A549 (cell line): ENCODE measurements around the gene HS3ST5. TPM values are rescaled to one million over a fixed set of nuclear protein-coding genes. Genes with fewer than 3 reads are reported as not detected.

Experiments
- ATAC-seq, 2 experiments: fragments of 200-7000 bp in 1 of 2; fragments of >200 bp in 1 of 2; cut with Nextera tagmentation in 1 of 2; cut with Tn5 transposase in 1 of 2; 3 replicates each; pipeline versions ENCODE4 v1.8.0 to v1.9.1; 2018 to 2020; ENCODE audit warnings: mild to moderate bottlenecking in 1 of 2, moderate library complexity in 1 of 2
- CTCF ChIA-PET: fragments of 300-600 bp; sonication (Branson Sonifier 250); formaldehyde crosslinking; extraction: SDS; loops from one replicate; lab custom pipeline; 2021; ENCODE audit warnings: antibody characterized with exemption, inconsistent platforms; lab: Yijun Ruan, JAX
- POLR2A ChIA-PET: fragments of 350-600 bp; formaldehyde crosslinking; extraction: SDS; loops from one replicate; lab custom pipeline; 2021; ENCODE audit warnings: antibody characterized with exemption, inconsistent platforms; lab: Yijun Ruan, JAX
- DNase-seq, 2 experiments: peaks; one replicate each; pipeline versions ENCODE4 v3.0.0 to v3.0.0-alpha.2; 2011 to 2016; ENCODE audit warnings: low read depth in 1 of 2, low spot score in 1 of 2
- FAIRE-seq: peaks from 2 replicates; lab custom pipeline; 2011; peaks lifted over from hg19 to GRCh38; lab: Jason Lieb, UNC
- H3K27ac ChIP-seq, 2 experiments: fragments of >200 bp; sonication (Bioruptor Twin); formaldehyde crosslinking; 3 replicates each; pipeline ENCODE4 v1.5.1; 2016 to 2017
- H3K4me1 ChIP-seq: fragments of >200 bp; sonication (Bioruptor Twin); formaldehyde crosslinking; 3 replicates; pipeline ENCODE4 v1.6.1; 2016
- H3K4me2 ChIP-seq: fragments of >200 bp; sonication (Bioruptor Twin); formaldehyde crosslinking; 3 replicates; pipeline ENCODE4 v1.6.1; 2016
- H3K4me3 ChIP-seq: fragments of >200 bp; sonication (Bioruptor Twin); formaldehyde crosslinking; 3 replicates; pipeline ENCODE4 v1.5.1; 2016
- H3K9me3 ChIP-seq: fragments of >200 bp; sonication (Bioruptor Twin); formaldehyde crosslinking; 3 replicates; pipeline ENCODE4 v1.6.1; 2016
- CBX2 ChIP-seq: fragments of 200-600 bp; sonication (generic); IDR thresholded peaks from 2 replicates; pipeline ENCODE4 v1.6.1; 2016; ENCODE audit warnings: low read depth, mild to moderate bottlenecking, borderline replicate concordance
- CHD4 ChIP-seq: fragments of 200-600 bp; sonication (generic); IDR thresholded peaks from 2 replicates; pipeline ENCODE4 v1.6.1; 2016; ENCODE audit warnings: antibody characterized with exemption, mild to moderate bottlenecking, borderline replicate concordance
- EHF ChIP-seq: fragments of 250-450 bp; sonication (Bioruptor Pico); IDR thresholded peaks from 2 replicates; pipeline ENCODE4 v1.5.0; 2020; ENCODE audit warnings: mild to moderate bottlenecking
- EP300 ChIP-seq, 2 experiments: fragments of >200 bp; sonication (Bioruptor Twin); formaldehyde crosslinking; IDR thresholded peaks; 2 replicates in 1 of 2; 3 replicates in 1 of 2; pipeline ENCODE4 v1.6.1; 2016 to 2017
- ESRRA ChIP-seq: fragments of 150-350 bp; IDR thresholded peaks from 2 replicates; pipeline ENCODE4 v1.6.1; 2014; ENCODE audit warnings: mild to moderate bottlenecking, low read length, borderline replicate concordance
- FOSL2 ChIP-seq, 2 experiments: fragments of 450-650 bp in 1 of 2; fragments of >200 bp in 1 of 2; sonication (Bioruptor Twin) in 1 of 2; formaldehyde crosslinking; IDR thresholded peaks; 2 replicates each; pipeline versions ENCODE4 v1.5.0 to v1.6.1; 2016 to 2020; ENCODE audit warnings: mild to moderate bottlenecking in 1 of 2, moderate library complexity in 1 of 2
- FOXS1 ChIP-seq: fragments of 250-450 bp; sonication (Bioruptor Pico); IDR thresholded peaks from 2 replicates; pipeline ENCODE4 v1.5.0; 2020; ENCODE audit warnings: mild to moderate bottlenecking, moderate library complexity
- HDAC2 ChIP-seq: fragments of 200-600 bp; sonication (generic); IDR thresholded peaks from 2 replicates; pipeline ENCODE4 v1.6.1; 2016
- HOXA7 ChIP-seq: fragments of 250-450 bp; sonication (Bioruptor Pico); IDR thresholded peaks from 2 replicates; pipeline ENCODE4 v1.5.0; 2020; ENCODE audit warnings: mild to moderate bottlenecking, moderate library complexity
- JUN ChIP-seq, 2 experiments: fragments of >200 bp; sonication (Bioruptor Twin); formaldehyde crosslinking; IDR thresholded peaks; 2 replicates in 1 of 2; 3 replicates in 1 of 2; pipeline ENCODE4 v1.6.1; 2016 to 2017
- MAZ ChIP-seq: fragments of 150-350 bp; IDR thresholded peaks from 2 replicates; pipeline ENCODE4 v1.6.1; 2014; ENCODE audit warnings: antibody characterized with exemption, low read depth, low read length, borderline replicate concordance
- PBX3 ChIP-seq: IDR thresholded peaks from 2 replicates; pipeline ENCODE4 v1.6.1; 2012
- RAD21 ChIP-seq, 2 experiments: fragments of >200 bp in 1 of 2; sonication (Bioruptor Twin) in 1 of 2; formaldehyde crosslinking in 1 of 2; IDR thresholded peaks in 1 of 2; conservative IDR thresholded peaks in 1 of 2; 2 replicates in 1 of 2; 3 replicates in 1 of 2; pipeline ENCODE4 v1.6.1; 2012 to 2018; ENCODE audit warnings: inconsistent platforms in 1 of 2
- RFX5 ChIP-seq: fragments of 450-650 bp; IDR thresholded peaks from 2 replicates; pipeline ENCODE4 v1.7.1; 2014; ENCODE audit warnings: antibody characterized with exemption, mild to moderate bottlenecking, moderate library complexity
- USF2 ChIP-seq: fragments of 450-650 bp; IDR thresholded peaks from 2 replicates; pipeline ENCODE4 v1.6.1; 2014; ENCODE audit warnings: antibody characterized with exemption
- ZFP36 ChIP-seq: fragments of 450-650 bp; IDR thresholded peaks from 2 replicates; pipeline ENCODE4 v1.6.1; 2014; ENCODE audit warnings: borderline replicate concordance; ENCODE audit not compliant: partially characterized antibody
- WGBS: methylation state at CpG from one replicate; pipeline ENCODE4 v1.1.6; 2017; ENCODE audit errors: missing lambda C conversion rate; 5-methylcytosine and 5-hydroxymethylcytosine counted together
- polyA plus RNA-seq, 4 experiments: library from polyadenylated mRNA; depleted of rRNA in 3 of 4; stranded (reverse); fragments of >200 nt; fragmentation: RNase III in 1 of 4; extraction: RNeasy Plus Mini Kit Qiagen cat#74134 plus additional on column Dnase treatment in 1 of 4; gene quantifications; 2 replicates in 3 of 4; 3 replicates in 1 of 4; pipeline ENCODE4 v1.2.3, GENCODE V29; 2011 to 2017
- TF ChIP-seq, protein P1 (sequence below): fragments of 200-600 bp; sonication (generic); IDR thresholded peaks from 2 replicates; pipeline ENCODE4 v1.6.1; 2016; ENCODE audit warnings: antibody characterized with exemption, mild to moderate bottlenecking, moderate library complexity
- TF ChIP-seq, protein P2 (sequence below): fragments of >200 bp; sonication (Bioruptor Twin); formaldehyde crosslinking; IDR thresholded peaks from 3 replicates; pipeline ENCODE4 v1.6.1; 2016

HS3ST5 gene
- polyA plus RNA-seq, 2 of the 4 experiments (the other 2 are of a cell fraction) = not detected

GRCh38 chr6:114176726-114177125, 166.1 kb downstream of the HS3ST5 start:
- Histone ChIP-seq H3K4me1 (no peaks in the 10 kb centered on the region), H3K27ac (no peak overlapping the region), H3K4me3 (no peak overlapping the region)
- CTCF ChIA-PET = no interaction called here
- FAIRE-seq = no peak
- ATAC-seq = no peak
- WGBS = 16% methylated on average over 2 of the region's 2 CpGs
- TF ChIP-seq PBX3 = no peak
- TF ChIP-seq, protein P1, sequence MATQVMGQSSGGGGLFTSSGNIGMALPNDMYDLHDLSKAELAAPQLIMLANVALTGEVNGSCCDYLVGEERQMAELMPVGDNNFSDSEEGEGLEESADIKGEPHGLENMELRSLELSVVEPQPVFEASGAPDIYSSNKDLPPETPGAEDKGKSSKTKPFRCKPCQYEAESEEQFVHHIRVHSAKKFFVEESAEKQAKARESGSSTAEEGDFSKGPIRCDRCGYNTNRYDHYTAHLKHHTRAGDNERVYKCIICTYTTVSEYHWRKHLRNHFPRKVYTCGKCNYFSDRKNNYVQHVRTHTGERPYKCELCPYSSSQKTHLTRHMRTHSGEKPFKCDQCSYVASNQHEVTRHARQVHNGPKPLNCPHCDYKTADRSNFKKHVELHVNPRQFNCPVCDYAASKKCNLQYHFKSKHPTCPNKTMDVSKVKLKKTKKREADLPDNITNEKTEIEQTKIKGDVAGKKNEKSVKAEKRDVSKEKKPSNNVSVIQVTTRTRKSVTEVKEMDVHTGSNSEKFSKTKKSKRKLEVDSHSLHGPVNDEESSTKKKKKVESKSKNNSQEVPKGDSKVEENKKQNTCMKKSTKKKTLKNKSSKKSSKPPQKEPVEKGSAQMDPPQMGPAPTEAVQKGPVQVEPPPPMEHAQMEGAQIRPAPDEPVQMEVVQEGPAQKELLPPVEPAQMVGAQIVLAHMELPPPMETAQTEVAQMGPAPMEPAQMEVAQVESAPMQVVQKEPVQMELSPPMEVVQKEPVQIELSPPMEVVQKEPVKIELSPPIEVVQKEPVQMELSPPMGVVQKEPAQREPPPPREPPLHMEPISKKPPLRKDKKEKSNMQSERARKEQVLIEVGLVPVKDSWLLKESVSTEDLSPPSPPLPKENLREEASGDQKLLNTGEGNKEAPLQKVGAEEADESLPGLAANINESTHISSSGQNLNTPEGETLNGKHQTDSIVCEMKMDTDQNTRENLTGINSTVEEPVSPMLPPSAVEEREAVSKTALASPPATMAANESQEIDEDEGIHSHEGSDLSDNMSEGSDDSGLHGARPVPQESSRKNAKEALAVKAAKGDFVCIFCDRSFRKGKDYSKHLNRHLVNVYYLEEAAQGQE = no peak
- TF ChIP-seq JUN (IDR thresholded peaks at IDR 0.05) = no peak
- no peak for TF ChIP-seq CBX2
- TF ChIP-seq EHF = no peak
- no peak for TF ChIP-seq HOXA7 (CRISPR knock-in tag)
- TF ChIP-seq HDAC2 = no peak
- no peak for TF ChIP-seq FOSL2 (IDR thresholded peaks at IDR 0.05)
- TF ChIP-seq FOSL2 (CRISPR knock-in tag; IDR thresholded peaks at IDR 0.05) = no peak
- TF ChIP-seq MAZ = no peak
- TF ChIP-seq, protein P2, sequence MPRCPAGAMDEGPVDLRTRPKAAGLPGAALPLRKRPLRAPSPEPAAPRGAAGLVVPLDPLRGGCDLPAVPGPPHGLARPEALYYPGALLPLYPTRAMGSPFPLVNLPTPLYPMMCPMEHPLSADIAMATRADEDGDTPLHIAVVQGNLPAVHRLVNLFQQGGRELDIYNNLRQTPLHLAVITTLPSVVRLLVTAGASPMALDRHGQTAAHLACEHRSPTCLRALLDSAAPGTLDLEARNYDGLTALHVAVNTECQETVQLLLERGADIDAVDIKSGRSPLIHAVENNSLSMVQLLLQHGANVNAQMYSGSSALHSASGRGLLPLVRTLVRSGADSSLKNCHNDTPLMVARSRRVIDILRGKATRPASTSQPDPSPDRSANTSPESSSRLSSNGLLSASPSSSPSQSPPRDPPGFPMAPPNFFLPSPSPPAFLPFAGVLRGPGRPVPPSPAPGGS = no peak
- TF ChIP-seq FOXS1 = no peak
- TF ChIP-seq ZFP36 = no peak
- TF ChIP-seq, all 56 proteins: peak for 0
- POLR2A ChIA-PET = no interaction called here
- Histone ChIP-seq H3K9me3 (no peaks in the 10 kb centered on the region), H3K4me2 (no peak overlapping the region)
- DNase-seq = no peak

- Histone ChIP-seq H3K27ac (no peak overlapping the region), H3K4me3 (no peak overlapping the region)
- POLR2A ChIA-PET = no interaction called here
- DNase-seq (no peak), ATAC-seq (no peak)
- CTCF ChIA-PET = interaction anchor here (1.4 kb wide), 1 partner anchor 28 kb away, joined by 3 read pairs; no protein-coding TSS in a partner anchor
- TF ChIP-seq RFX5 = no peak
- TF ChIP-seq ESRRA = no peak
- TF ChIP-seq, protein P2 = no peak
- no peak for TF ChIP-seq EP300 (IDR thresholded peaks at IDR 0.05)
- TF ChIP-seq CHD4 = no peak
- TF ChIP-seq RAD21 (conservative IDR thresholded peaks at IDR 0.05 in 1 of 2, IDR thresholded peaks at IDR 0.05 in 1 of 2) = no peak
- TF ChIP-seq, protein P1 = no peak
- no peak for TF ChIP-seq USF2
- TF ChIP-seq, all 56 proteins: peak for 0
- no peak for FAIRE-seq
- WGBS = 0% methylated on average over 1 of the region's 1 CpG
- no peak overlapping the region for H3K4me2 ChIP-seq
- no peaks in the 10 kb centered on the region for H3K4me1 ChIP-seq
- H3K9me3 ChIP-seq = no peaks in the 10 kb centered on the region
Observed at GRCh38 chr6:114172576-114173260, 170.1 kb downstream of the HS3ST5 start.
